CD4-positive, alpha-beta T cell treated with Interleukin-1 beta for 1 hour (primary cell): ENCODE data around the gene TRIM10.
"Not testable (repeated sequence)": the region's sequence is repeated elsewhere in the genome, so short reads cannot be mapped to it uniquely, and the experiment has no call there.

Source experiments
- DNase-seq, 2 donors: peaks; one replicate each; pipeline ENCODE4 v3.0.0-alpha.2; 2020 to 2022

TRIM10 gene

DNA sequence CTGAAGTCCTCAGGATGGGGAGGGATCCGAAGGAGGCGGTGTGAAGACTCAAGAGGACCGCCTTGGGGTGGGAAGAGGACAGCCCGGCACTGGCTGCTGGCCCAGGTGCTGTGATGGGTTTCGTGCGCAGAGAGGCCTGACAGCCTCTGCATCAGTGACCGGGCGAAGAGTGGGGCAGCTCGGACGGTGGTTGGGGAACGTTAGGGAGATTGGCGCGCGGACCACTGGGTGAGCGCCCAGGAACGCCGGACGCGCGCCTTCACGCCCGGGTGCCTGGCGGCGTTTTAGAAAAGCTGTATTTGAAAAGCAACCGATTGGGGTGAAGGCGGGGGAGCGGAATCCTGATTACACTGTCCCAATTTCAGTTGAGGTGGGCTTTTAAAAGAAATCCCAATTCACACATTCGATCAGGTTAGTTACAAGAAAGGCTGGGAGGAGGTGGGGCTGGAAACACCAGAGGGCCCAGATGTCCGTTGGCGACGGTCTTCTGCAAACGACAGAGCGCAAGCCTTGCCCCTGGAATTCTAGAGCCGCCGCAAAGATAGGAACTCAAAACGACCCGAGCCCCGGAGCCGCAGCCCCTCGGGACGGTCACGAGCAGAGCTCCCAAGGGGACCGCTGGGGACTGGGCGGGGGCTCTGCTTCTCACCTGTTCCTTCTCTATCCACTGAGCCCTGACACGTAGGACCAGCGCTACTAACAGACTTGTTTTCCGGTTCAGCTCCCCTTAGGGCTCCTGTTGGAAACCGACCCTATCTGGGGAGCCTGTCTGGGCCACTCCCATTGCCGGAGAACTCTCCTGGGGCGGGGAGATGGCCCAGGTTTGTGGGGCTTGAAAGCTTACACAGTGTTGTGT lies 33.5 kb downstream of the TRIM10 start:
- DNase-seq = no peak

DNA sequence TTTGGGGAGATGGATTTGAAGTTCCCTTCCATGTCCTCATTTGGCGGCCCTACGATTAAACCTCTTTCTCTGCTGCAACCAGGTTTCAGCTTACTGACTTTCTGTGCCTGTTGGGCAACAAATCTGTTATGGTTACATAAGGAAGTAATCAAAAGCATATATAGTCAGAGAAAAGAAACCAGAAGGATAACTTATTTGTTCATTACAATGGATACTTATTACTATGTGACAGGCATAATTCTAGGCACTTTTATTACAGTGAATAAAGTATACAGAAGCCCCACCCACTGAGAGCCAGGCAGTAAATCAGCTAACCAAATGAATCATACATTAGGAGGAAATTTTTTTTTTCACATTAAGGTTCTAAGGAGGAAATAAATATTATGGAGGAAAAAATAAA lies 38.5 kb downstream of the TRIM10 start:
- no peak for DNase-seq

DNA sequence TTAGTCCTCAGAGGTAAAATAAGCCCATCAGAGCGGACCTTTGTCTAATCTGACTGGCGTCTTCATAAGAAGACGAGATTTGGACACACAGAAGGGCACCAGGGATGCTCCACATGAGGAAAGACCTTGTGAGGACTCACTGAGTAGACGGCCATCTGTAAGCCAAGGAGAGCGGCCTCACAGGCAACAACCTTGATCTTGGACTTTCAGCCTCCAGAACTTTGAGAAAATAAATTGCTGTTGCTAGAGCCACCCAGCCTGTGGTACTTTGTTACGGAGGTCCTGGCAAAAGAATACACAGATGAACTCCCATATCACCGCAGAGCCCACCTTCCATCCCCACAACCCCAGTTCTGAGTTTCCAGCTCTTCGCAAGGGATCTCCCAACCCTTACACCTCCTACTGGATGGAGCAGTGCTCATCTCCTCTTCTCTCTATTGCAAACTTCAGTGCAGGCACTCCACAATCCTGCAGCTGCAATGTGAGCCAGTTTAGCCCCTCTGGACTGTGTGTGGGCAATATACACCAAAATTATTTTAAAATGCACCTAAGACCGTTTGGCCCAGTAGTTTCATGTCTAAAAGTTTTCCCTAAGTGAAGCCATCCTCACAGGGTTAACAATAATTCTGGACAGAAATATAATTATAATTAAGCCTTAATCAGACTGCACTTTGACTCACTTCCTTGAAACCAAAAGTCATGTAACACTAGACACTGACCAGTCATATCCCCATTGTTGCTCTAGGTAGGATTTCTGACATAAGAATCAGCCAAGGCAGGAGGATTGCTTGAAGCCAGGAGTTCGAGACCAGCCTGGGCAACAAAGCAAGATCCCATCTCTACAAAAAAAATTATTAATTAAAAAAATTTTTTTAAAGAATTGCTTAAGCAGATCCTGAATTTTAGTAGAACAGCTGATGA lies 39.3 kb downstream of the TRIM10 start:
- DNase-seq = no peak

DNA sequence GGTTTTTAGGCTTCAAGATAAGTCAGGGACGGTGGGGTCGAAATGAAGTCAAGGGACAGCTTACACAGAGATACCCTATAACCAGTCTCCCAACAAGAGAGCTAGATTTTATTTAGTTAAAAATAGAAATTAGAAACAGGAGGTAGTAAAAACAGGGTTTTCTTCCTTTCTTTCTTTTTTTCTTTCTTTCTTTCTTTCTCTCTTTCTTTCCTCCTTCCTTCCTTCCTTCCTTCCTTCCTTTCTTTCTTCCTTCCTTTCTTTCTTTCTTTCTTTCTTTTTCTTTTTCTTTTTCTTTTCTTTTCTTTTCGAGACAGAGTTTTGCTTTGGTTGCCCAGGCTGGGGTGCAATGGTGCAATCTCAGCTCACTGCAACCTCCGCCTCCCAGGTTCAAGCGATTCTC lies 42.3 kb downstream of the TRIM10 start:
- not testable (repeated sequence) for DNase-seq

DNA sequence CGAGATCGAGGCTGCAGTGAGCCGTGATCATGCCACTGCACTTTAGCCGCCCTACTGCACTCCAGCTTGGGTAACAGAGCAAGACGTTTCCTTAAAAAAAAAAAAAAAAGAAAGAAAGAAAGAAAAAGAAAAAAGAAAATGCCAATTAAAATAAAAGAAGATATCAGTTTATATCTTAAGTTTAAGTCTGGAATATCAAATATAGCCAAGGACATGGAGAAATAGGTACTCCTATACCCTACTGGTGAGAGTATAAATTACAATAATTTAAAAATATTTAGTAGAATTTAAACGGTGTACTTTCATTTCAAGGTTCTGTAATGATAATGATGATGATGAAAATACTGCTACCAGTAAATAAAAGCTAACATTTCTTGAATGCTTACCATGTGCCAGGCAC lies 44.3 kb downstream of the TRIM10 start:
- DNase-seq = no peak

DNA sequence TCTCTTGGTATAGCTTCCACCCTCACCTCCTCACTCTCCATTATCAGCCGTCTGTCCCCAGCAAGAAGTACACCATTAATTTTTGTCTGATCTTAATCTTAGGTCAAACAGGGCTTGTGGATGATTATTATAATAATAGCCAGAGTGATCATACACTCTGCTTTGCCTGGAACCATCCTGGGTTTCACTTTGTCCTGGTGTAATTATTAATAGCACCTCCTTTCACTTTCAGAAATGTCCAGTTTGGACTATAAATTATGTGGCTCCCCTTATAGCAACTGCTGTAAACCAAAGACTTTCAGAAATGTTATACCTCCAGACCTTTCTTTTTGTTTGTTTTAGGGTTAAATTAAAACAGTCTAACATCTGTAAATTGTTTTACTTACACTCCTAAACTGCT lies 47.2 kb downstream of the TRIM10 start:
- no peak for DNase-seq

DNA sequence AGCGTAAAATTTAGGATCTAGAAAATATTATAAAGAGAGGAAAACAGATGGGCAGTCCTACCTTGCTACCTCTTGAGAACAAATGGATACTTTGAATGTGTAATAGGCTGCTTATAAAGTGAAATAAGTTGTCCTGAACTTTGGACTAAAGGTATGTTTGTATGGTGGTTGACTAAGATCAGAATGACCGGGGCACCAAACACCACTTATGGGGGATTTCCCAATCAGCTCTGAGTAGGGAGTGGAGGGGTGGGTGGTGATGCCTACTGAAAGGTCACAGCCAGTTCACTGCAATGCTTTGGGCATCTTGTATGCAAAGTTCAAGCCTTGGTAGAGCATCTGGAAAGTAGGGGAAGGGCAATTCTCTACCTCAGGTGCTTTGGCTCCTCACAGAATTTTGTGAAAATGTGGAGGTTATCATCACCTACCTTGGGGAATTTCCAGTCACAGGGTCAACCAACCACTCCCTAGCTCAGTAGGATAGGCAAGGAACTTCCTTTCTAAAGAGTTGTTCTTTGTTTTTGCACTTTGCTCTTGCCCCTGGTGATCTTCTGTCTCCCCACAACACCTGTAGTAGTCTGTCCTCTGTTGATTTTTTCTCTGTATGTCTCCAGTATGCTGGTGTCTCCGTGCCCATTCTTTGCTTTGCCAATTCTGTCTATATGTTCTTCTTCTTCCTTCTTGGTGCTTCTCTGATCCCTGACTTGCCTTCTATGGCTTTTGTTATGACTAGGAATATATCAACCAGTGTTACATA lies 47.8 kb downstream of the TRIM10 start, which contains the start of gene TRIM31:
Gene TRIM31 (minus strand): TSS at position 88 of the 757 bp plus-strand sequence. CDS start 285 bp downstream, outside the sequence.
- DNase-seq = no peak

DNA sequence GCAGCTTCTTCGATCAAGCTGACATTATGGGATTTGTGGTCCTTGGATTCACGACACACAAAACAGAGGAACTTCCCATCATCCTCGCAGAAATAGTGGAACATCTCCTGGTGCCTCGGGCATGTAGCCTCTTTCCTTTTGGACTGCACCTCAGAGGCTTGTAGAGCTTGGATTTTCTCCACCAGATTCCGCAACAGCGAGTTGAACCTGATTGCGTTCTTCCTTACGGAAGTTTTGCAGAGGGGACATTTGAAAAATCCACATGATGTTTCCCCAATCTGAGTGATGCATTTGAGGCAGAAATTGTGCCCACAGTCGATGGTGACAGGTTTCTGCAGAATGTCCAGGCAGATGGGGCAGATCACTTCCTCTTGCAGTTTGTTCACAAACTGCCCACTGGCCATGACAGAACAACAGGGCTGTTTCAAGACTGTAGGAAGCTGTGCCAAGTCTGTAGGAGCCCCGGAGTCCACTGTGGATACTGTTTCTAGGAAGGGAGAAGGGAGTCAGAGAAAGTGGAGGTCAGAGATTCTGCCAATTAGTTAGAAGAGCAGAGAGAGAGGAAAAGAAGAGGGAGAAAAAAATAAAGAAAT lies 48.5 kb downstream of the TRIM10 start:
- DNase-seq = no peak

DNA sequence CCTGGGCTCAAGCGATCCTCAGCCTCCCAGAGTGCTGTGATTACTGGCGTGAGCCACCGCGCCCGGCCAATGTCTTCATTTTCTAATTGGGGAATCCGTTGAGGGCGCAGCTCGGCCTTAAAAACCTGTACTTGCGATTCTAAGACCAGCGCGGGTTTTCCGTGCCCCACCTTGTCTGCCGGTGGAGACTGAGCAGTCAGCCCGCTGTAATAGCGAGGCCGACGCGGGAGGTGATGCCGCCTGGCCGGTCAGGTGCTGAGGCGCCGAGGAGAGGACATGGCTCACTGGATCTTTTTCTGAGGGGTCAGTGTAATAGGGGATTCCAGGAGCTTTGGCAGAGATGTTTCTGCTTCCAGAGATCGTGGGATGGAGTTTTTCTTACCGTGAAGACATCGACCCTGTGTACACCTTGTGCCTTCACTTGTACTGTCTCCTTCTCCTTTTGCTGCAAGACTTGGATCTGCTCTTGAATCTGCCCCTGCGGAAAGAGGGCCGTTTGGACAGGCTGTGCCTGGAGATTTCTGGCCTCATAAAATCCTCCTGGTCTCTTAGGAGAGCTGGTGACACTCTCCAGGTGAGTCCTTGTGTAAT lies 49.6 kb downstream of the TRIM10 start:
- no peak for DNase-seq

DNA sequence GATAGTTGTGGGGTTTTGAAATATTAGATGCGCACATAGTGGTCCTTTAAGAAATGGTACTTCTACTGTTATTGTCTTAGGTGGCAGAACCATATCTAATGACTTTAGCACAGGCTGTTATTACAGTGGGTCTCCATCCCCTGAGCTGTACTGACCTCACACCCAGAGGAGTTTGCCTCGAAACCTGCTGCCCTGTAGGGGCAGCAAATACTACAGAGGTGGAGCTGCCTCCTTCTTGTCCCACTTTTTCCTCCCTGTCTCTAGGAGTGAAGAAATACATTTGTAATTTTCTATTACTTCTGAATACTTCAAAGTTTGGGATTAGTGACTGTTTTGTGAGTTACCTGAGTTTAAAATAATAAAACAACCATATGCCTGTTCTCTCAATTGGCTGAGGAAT lies 56.4 kb downstream of the TRIM10 start:
- no peak for DNase-seq

DNA sequence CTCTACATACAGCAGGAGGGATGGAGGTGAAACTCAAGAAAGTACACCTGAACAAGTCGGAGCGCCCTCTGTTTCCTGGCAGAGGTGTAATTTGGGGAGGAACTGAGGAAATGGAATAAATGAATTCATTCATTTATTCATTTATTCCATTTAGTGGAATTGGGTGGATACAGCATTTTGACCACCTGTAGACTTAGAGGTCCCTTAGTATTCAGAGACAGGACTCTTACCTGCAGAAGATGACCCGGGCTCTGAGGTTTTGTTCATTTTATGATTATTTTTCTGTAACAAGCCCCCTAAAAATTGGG lies 57.2 kb downstream of the TRIM10 start:
- peak in 1 of 2 donors; percentile 8 for DNase-seq

DNA sequence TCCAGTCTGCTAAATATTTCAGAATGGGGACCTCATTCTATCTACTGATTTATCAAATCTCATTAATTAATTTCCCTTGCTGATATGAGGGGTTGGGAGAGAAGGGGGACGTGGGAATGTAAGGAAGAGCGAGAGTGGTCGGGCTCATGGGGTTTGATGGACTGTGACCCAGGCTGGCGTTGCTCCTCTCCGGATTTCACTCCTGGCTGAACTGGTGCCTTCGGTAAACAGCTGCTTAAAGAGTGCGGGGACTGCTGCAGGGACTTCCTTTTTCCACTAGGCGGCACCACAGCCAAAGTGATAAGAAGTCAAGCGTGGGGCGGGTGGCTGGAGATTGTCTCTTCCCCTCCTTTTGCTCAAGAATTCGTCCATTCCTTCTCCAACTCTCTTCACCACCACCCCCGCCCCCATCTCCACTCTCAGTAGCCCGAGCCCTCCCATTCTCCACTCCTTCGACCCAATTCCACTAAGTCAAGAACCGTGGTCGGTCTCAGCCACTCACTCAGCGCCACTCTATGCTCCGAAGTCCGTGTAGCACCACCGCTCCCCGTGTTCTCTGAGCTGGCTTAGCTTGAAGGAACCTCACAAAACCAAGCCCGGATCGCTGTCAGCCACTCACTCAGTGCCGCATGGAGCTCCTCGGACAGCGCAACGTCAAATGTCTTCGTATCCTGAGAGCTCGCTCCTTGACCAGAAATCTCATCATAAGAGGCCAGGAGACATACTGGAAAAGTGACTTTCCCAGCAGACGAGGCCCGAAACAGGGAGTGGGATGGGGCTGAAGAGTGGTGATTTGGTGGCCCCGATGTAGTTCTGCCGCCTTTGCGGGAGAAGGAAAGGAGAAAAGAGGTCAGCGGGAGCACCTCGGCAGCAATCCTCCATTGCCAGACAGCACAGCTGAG lies 57.8 kb downstream of the TRIM10 start:
- peak; percentile 84 to 87 for DNase-seq

DNA sequence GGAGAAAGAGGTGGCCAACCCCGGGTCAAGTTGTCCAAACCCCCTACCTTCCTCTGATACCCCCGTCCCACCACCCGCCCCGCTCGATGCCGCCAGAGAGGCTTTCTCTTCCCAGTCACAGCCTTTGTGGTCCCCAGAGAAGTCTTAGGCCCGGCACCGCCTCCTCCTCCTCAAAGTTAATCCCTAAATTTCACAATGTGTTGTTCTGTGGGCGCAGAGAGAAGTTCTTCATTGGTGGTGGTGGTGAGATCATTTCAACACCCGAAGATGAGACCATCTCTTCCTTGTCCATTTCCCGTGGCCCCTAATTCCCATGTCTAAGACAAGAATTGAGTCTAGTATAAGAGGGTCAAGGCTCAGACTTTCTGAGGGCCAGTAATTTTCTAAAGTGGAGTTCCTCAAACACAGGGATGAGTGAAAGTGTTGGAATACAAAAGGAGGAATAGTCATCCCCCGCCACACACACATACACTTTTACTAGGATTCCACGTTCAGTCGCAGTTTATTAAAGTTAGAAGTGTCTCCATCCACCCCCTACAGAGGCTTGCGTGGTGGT lies 58.5 kb downstream of the TRIM10 start:
- no peak for DNase-seq
